ENCODE data around the gene RIF1. TPM values are rescaled to one million over a fixed set of nuclear protein-coding genes. Genes with fewer than 3 reads are reported as not detected.

RIF1 gene
- total and polyA plus RNA-seq, 2 experiments from 2014 or later, result 20.9 to 26.5 TPM

DNA sequence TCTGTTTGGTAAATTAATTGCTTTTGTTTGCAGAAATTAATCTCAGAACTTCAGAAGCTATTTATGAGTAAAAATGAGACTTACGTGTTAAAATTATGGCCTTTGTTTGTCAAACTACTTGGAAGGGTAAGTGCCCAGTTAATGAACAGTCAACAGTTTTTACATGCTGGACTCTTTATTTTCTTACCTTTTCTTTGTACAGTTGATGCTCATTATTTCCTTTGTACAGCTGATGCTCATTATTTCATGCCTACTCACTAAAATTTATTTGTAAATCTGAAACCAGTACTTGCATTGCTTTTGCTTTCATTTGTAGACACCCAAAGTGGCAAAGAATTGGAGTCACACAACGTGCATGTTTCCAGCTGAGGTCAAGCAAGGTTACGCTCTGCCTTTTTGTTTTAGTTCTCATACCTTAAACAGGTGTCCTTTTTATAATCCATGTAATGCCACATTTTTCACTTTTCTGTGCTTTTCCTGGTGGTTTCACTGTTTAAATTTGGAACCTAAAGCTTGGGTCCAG lies 13.3 kb downstream of the RIF1 start:
- no peaks in the 10 kb centered on the region for H3K9me2 ChIP-seq (ENCODE audit: insufficient read depth)
- DNase-seq, result no peak
- no peak overlapping the region for H3K27ac ChIP-seq
- no peaks in the 10 kb centered on the region for H3K9me3 ChIP-seq (ENCODE audit: low read depth)
- H3K27me3 ChIP-seq (replicated peaks; ENCODE audit: insufficient read depth), result no peaks in the 10 kb centered on the region
- peaks cover 94% of the 10 kb centered on the region for H3K79me2 ChIP-seq (ENCODE audit: insufficient read depth)
- TF ChIP-seq EZH2 (IDR thresholded peaks at IDR 0.05; ENCODE audit: insufficient read depth, poor library complexity, severe bottlenecking) (no peak), EZH2phosphoT487 (IDR thresholded peaks at IDR 0.05; ENCODE audit: insufficient read depth, low read depth) (no peak)
- in situ Hi-C loops (cut with MboI), result no loop called here
- no peaks in the 10 kb centered on the region for H3F3A ChIP-seq (ENCODE audit: insufficient read depth)
- H3K9ac ChIP-seq, result no peak overlapping the region
- H2AFZ ChIP-seq, result no peak overlapping the region
- peaks cover 43% of the 10 kb centered on the region for H3K36me3 ChIP-seq (ENCODE audit: low read depth)
- no peak overlapping the region for H3K4me2 ChIP-seq (ENCODE audit: unreplicated experiment)
- 55 to 67% methylated on average over 3 of the region's 3 CpGs for WGBS, 2 experiments (ENCODE audit: low coverage in 1 of 2, low lambda C conversion rate in 2 of 2, missing lambda C conversion rate in 2 of 2)
- no peaks in the 10 kb centered on the region for H3K4me1 ChIP-seq (ENCODE audit: insufficient read depth)
- H4K20me1 ChIP-seq (ENCODE audit: insufficient read depth), result no peaks in the 10 kb centered on the region
- no peak overlapping the region for H3K4me3 ChIP-seq

GRCh38 chr2:151423760-151424159 lies 14.1 kb downstream of the RIF1 start:
- Histone ChIP-seq H3K79me2 (ENCODE audit: insufficient read depth) (peaks cover 94% of the 10 kb centered on the region), H3F3A (ENCODE audit: insufficient read depth) (no peaks in the 10 kb centered on the region), H2AFZ (no peak overlapping the region), H3K27me3 (replicated peaks; ENCODE audit: insufficient read depth) (no peaks in the 10 kb centered on the region), H4K20me1 (ENCODE audit: insufficient read depth) (no peaks in the 10 kb centered on the region), H3K4me3 (no peak overlapping the region), H3K9me2 (ENCODE audit: insufficient read depth) (no peaks in the 10 kb centered on the region), H3K27ac (no peak overlapping the region), H3K4me1 (ENCODE audit: insufficient read depth) (no peaks in the 10 kb centered on the region), H3K9ac (no peak overlapping the region), H3K36me3 (ENCODE audit: low read depth) (peaks cover 42% of the 10 kb centered on the region), H3K9me3 (ENCODE audit: low read depth) (no peaks in the 10 kb centered on the region), H3K4me2 (ENCODE audit: unreplicated experiment) (no peak overlapping the region)
- WGBS, 2 experiments (ENCODE audit: low coverage in 1 of 2, low lambda C conversion rate in 2 of 2, missing lambda C conversion rate in 2 of 2), result 89 to 96% methylated on average over 3 of the region's 3 CpGs
- no peak for DNase-seq
- in situ Hi-C loops (cut with MboI), result no loop called here
- TF ChIP-seq EZH2 (IDR thresholded peaks at IDR 0.05; ENCODE audit: insufficient read depth, poor library complexity, severe bottlenecking) (no peak), EZH2phosphoT487 (IDR thresholded peaks at IDR 0.05; ENCODE audit: insufficient read depth, low read depth) (no peak)

DNA sequence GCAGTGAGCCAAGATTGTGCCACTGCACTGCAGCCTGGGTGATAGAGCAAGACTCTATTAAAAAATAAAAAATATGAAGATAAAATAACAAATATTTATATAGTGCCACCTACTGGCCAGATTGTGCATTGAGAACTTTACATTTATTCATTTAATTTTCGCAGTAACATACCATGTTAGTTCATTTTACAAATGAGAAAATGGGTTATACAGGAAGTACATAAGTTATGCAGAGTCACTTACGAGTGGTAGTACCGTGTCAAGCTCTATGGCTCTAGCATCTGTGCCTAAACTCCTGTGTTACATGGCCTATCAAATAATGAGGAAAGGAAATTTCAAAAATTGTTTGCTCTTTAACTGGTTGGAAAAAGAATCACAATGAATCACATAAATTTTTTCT lies 27.9 kb downstream of the RIF1 start:
- DNase-seq, result peak; percentile 36
- H3K36me3 ChIP-seq (ENCODE audit: low read depth), result peaks cover 60% of the 10 kb centered on the region
- no peaks in the 10 kb centered on the region for H3K27me3 ChIP-seq (replicated peaks; ENCODE audit: insufficient read depth)
- no peaks in the 10 kb centered on the region for H3K9me2 ChIP-seq (ENCODE audit: insufficient read depth)
- peaks cover 14% of the 10 kb centered on the region; the same call in 1 of the 2 replicates for H3F3A ChIP-seq (ENCODE audit: insufficient read depth)
- H3K9me3 ChIP-seq (ENCODE audit: low read depth), result no peaks in the 10 kb centered on the region
- in situ Hi-C loops (cut with MboI), result loop anchor here (25.0 kb wide), 1 partner anchor 1850 kb away; the partner anchor contains the start of gene MMADHC
- H2AFZ ChIP-seq, result no peak overlapping the region
- no peak for TF ChIP-seq EZH2phosphoT487 (IDR thresholded peaks at IDR 0.05; ENCODE audit: insufficient read depth, low read depth)
- TF ChIP-seq EZH2 (IDR thresholded peaks at IDR 0.05; ENCODE audit: insufficient read depth, poor library complexity, severe bottlenecking), result no peak
- WGBS, 2 experiments (ENCODE audit: low coverage in 1 of 2, low lambda C conversion rate in 2 of 2, missing lambda C conversion rate in 2 of 2), result 57 to 61% methylated on average over 3 of the region's 3 CpGs
- H3K4me3 ChIP-seq, result no peak overlapping the region
- H3K27ac ChIP-seq, result no peak overlapping the region
- peaks cover 4% of the 10 kb centered on the region for H3K4me1 ChIP-seq (ENCODE audit: insufficient read depth)
- H3K9ac ChIP-seq, result no peak overlapping the region
- H3K79me2 ChIP-seq (ENCODE audit: insufficient read depth), result peaks cover 7% of the 10 kb centered on the region; the same call in 1 of the 2 replicates
- no peak overlapping the region for H3K4me2 ChIP-seq (ENCODE audit: unreplicated experiment)
- H4K20me1 ChIP-seq (ENCODE audit: insufficient read depth), result no peaks in the 10 kb centered on the region

DNA sequence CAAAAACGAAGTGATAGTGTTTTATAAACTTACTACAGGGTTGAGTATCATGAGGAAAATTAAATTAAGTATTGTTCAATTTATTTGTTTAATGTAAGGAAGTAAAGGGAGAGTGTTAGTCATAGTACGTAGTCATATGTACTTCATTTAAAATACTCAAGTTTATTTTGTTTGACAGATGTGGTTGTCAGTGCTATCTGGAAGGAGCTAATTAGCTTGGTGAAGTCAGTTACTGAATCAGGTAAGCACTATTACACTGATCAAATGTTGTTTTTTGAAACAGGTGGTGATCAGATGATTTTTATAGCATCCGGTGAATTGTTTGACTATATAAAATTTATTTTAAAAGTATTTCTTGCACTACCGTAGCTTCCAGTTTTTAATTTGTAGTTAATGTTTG lies 28.8 kb downstream of the RIF1 start:
- no peak for TF ChIP-seq EZH2 (IDR thresholded peaks at IDR 0.05; ENCODE audit: insufficient read depth, poor library complexity, severe bottlenecking)
- TF ChIP-seq EZH2phosphoT487 (IDR thresholded peaks at IDR 0.05; ENCODE audit: insufficient read depth, low read depth), result no peak
- H3F3A ChIP-seq (ENCODE audit: insufficient read depth), result peaks cover 19% of the 10 kb centered on the region
- H3K4me1 ChIP-seq (ENCODE audit: insufficient read depth), result peaks cover 13% of the 10 kb centered on the region
- WGBS, 2 experiments (ENCODE audit: low coverage in 1 of 2, low lambda C conversion rate in 2 of 2, missing lambda C conversion rate in 2 of 2), result 86% methylated on average over 4 of the region's 4 CpGs
- no peak for DNase-seq
- H3K79me2 ChIP-seq (ENCODE audit: insufficient read depth), result peaks cover 7% of the 10 kb centered on the region; the same call in 1 of the 2 replicates
- H3K4me2 ChIP-seq (ENCODE audit: unreplicated experiment), result no peak overlapping the region
- in situ Hi-C loops (cut with MboI), result loop anchor here (25.0 kb wide), 1 partner anchor 1851 kb away; the partner anchor contains the start of gene MMADHC
- peaks cover 62% of the 10 kb centered on the region for H3K36me3 ChIP-seq (ENCODE audit: low read depth)
- H3K4me3 ChIP-seq, result no peak overlapping the region
- H3K9ac ChIP-seq, result no peak overlapping the region
- no peak overlapping the region for H3K27ac ChIP-seq
- H3K9me3 ChIP-seq (ENCODE audit: low read depth), result no peaks in the 10 kb centered on the region
- H3K27me3 ChIP-seq (replicated peaks; ENCODE audit: insufficient read depth), result no peaks in the 10 kb centered on the region
- H2AFZ ChIP-seq, result no peak overlapping the region
- no peaks in the 10 kb centered on the region for H4K20me1 ChIP-seq (ENCODE audit: insufficient read depth)
- H3K9me2 ChIP-seq (ENCODE audit: insufficient read depth), result no peaks in the 10 kb centered on the region
